Measurements from ENCODE around the gene TRIM69.

Gene TRIM69

DNA sequence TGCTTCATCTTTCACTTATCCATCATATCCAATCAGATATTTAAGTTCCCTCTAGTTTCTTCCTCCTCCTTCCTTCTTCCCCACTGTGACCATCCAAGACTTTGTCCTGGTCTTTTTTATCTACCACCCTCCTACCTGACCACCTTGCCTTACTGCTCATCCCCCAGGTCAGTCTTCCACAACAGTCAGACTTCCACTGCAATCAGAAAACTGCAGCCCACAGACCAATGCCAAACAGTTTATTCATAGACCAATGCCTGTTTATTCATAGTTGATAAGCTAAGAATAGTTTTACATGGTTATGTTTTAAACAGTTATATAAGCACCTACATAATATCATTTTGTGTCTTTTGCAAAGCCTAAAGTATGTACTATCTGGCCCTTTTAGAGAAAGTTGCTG is 65.5 kb downstream of the TRIM69 start:
- no peak for TF ChIP-seq CTCF (IDR thresholded peaks at IDR 0.05)

DNA sequence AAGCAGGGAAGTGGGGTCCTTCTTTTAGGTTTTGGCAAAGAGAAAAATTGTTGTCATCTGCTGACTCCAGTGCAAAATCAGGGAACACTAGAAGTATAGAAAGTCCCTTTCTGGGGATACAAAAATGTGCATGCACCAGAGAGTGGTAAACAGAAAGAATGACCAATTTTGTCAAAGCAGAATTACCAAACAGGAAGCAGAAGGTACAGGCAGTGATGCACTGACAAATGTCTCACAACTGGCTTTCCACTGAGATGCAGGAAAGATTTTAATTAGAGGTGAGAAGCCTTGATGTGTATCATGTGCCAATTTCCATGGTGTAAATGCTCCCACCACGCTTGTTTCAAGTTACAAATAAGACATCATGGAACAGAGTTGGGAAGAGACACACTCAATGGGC is 66.0 kb downstream of the TRIM69 start:
- no peak for TF ChIP-seq CTCF (IDR thresholded peaks at IDR 0.05)

GRCh38 chr15:44804298-44805046 is 68.1 kb downstream of the TRIM69 start:
- no peak for TF ChIP-seq CTCF (IDR thresholded peaks at IDR 0.05)

DNA sequence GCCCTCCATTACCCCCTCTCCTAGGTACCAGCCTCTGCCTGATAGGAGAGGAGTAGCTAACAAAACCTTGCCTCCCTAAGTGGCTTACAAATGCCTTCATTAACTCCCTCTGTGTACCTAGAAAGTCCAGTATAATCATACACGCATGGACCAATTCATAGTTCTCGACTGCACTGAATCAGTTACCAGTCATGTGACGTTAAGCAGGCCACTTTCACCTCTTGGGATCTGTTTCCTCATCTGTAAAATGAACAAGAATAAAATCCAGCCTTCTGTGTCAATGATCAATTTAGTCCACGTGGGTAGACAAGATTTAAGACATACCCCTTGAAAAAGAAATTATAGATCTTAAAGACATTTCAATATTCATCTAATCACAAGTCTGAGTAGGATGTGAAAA is 72.2 kb downstream of the TRIM69 start:
- no peak for TF ChIP-seq CTCF (IDR thresholded peaks at IDR 0.05)

GRCh38 chr15:44810237-44810636 is 73.9 kb downstream of the TRIM69 start:
- TF ChIP-seq CTCF (IDR thresholded peaks at IDR 0.05): no peak

DNA sequence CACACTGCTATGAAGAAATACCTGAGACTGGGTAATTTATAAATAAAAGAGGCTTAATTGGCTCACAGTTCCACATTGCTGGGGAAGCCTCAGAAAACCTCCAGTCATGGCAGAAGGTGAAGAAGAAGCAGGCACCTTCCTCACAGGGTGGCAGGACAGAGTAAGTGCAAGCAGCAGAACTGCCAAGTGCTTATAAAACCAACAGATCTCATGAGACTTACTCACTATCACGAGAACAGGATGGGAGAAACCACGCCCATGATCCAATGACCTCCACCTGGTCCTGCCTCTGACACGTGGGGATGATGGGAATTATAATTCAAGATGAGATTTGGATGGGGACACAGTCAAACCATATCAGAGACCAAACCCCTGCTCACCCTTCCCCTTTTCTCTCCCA is 75.0 kb downstream of the TRIM69 start:
- TF ChIP-seq CTCF (IDR thresholded peaks at IDR 0.05): no peak

- no peak; the same call in 1 of the 2 replicates for TF ChIP-seq CTCF (IDR thresholded peaks at IDR 0.05)
These were observed 75.7 kb downstream of the TRIM69 start for GRCh38 chr15:44812029-44812517.
